ENCODE measurements around the gene ADD1. TPM values are rescaled to one million over a fixed set of nuclear protein-coding genes. Genes with fewer than 3 reads are reported as not detected.
A peak's percentile ranks its signal among the peaks of the same experiment; 100 is the strongest.

ADD1 gene
- total RNA-seq, 1 experiment from 2014 or later, result 181 TPM

DNA sequence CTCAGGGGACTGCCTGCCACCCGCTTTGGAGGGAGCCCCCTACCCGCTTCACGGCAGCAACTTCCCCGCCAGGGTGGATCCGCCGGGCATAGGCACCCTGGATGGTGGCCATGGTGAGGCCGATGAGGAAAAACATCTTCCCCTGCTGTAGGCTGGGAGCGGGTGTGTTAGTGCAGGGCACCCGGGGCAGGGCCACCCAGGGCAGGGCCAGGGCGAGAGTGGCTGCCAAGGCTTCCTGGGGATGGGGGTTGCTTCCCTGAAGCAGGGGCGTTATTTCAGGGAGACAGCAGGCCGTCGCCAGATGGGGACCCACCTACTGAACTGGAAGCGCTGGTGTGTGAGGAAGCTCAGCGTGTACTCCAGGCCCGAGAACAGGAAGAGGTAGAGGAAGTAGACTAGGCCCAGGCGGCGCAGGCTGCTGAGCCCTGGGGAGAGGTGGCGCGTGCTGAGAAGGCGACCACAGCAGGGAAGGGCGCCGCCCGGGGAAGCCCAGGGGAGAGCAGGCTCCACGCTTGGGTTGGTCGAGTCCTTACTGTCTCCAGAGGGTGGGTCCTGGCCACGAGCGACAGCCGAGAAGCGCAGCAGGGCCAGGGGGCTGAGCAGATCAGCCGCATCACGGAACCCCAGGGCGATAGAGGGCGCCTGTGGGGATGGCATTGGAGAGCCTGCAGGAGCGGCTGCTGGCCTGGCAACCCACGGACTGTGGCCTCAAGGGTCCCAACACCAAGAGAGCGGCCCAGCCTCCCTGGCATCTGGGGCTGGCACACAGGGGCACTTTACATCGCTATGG lies 88.1 kb downstream of the ADD1 start:
- CTCF ChIA-PET, result no interaction called here

DNA sequence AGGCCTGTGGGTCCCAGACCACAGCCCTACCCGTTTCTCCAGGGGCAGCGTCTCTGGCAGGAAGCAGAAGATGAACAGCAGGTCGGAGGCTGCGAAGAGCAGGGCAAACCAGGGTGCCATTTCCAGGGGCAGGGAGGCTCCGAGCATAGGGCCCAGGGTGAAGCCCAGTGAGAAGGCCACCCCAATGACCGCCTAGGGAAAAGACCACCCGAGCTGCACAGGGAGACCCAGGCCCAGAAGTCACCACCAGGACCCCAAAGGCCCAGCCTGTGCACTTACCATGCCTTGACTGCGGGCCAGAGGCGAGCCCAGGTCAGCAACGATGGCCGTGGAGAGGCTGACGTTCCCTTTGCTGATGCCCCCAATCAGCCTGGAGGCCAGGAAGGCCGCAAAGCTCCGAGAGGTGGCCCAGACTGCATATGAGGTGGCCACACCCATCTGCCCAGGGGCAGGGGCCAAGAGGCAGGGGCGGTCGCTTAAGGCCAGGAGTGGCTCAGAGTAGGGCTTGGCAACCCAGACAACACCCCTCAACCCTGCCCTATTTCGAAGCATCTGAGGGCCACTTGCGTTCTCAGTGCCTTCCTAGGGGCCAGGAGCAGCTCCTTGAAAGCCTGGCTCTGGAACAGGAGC lies 88.8 kb downstream of the ADD1 start:
- Histone ChIP-seq H3K4me1 (replicated peaks; ENCODE audit: insufficient read depth) (peaks cover 19% of the 10 kb centered on the region), H3K4me3 (no peak overlapping the region), H3K27ac (no peak overlapping the region), H3K27me3 (ENCODE audit: insufficient read depth, low read depth) (no peaks in the 10 kb centered on the region), H3K4me2 (no peak overlapping the region), H3K9me2 (ENCODE audit: insufficient read depth) (no peaks in the 10 kb centered on the region), H2AFZ (no peak overlapping the region), H3K36me3 (ENCODE audit: low read depth) (no peaks in the 10 kb centered on the region), H3K79me2 (ENCODE audit: low read depth) (peaks cover 12% of the 10 kb centered on the region), H4K20me1 (ENCODE audit: insufficient read depth) (peaks cover 10% of the 10 kb centered on the region), H3K9me3 (ENCODE audit: insufficient read depth, low read depth) (no peaks in the 10 kb centered on the region), H3F3A (ENCODE audit: insufficient read depth, low read depth) (peaks cover 30% of the 10 kb centered on the region)
- BruUV-seq (replicated peaks), result no TSS peak
- TF ChIP-seq, protein P1, sequence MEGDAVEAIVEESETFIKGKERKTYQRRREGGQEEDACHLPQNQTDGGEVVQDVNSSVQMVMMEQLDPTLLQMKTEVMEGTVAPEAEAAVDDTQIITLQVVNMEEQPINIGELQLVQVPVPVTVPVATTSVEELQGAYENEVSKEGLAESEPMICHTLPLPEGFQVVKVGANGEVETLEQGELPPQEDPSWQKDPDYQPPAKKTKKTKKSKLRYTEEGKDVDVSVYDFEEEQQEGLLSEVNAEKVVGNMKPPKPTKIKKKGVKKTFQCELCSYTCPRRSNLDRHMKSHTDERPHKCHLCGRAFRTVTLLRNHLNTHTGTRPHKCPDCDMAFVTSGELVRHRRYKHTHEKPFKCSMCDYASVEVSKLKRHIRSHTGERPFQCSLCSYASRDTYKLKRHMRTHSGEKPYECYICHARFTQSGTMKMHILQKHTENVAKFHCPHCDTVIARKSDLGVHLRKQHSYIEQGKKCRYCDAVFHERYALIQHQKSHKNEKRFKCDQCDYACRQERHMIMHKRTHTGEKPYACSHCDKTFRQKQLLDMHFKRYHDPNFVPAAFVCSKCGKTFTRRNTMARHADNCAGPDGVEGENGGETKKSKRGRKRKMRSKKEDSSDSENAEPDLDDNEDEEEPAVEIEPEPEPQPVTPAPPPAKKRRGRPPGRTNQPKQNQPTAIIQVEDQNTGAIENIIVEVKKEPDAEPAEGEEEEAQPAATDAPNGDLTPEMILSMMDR (conservative IDR thresholded peaks at IDR 0.05), result no peak
- no peak for TF ChIP-seq EZH2 (IDR thresholded peaks at IDR 0.05; ENCODE audit: low read depth)
- ChIA-PET POLR2A (ENCODE audit: unreplicated experiment) (no interaction called here), CTCF (no interaction called here)
- no peak for DNase-seq
- intact Hi-C loops (cut with micrococcal nuclease; ENCODE audit: unreplicated experiment), result no loop called here

More for the DNA sequence above, 88.1 kb downstream of the ADD1 start:
- Histone ChIP-seq H3K27ac (no peak overlapping the region), H3K4me1 (replicated peaks; ENCODE audit: insufficient read depth) (peaks cover 12% of the 10 kb centered on the region), H4K20me1 (ENCODE audit: insufficient read depth) (peaks cover 5% of the 10 kb centered on the region), H3K36me3 (ENCODE audit: low read depth) (no peaks in the 10 kb centered on the region), H2AFZ (no peak overlapping the region), H3K4me3 (no peak overlapping the region), H3K27me3 (ENCODE audit: insufficient read depth, low read depth) (no peaks in the 10 kb centered on the region), H3K79me2 (ENCODE audit: low read depth) (peaks cover 12% of the 10 kb centered on the region), H3F3A (ENCODE audit: insufficient read depth, low read depth) (peaks cover 23% of the 10 kb centered on the region), H3K9me3 (ENCODE audit: insufficient read depth, low read depth) (no peaks in the 10 kb centered on the region), H3K4me2 (no peak overlapping the region), H3K9me2 (ENCODE audit: insufficient read depth) (no peaks in the 10 kb centered on the region)
- no peak for DNase-seq
- intact Hi-C loops (cut with micrococcal nuclease; ENCODE audit: unreplicated experiment), result no loop called here
- no TSS peak for BruUV-seq (replicated peaks)
- POLR2A ChIA-PET (ENCODE audit: unreplicated experiment), result no interaction called here
- TF ChIP-seq, protein P1 (conservative IDR thresholded peaks at IDR 0.05), result no peak
- no peak for TF ChIP-seq EZH2 (IDR thresholded peaks at IDR 0.05; ENCODE audit: low read depth)

DNA sequence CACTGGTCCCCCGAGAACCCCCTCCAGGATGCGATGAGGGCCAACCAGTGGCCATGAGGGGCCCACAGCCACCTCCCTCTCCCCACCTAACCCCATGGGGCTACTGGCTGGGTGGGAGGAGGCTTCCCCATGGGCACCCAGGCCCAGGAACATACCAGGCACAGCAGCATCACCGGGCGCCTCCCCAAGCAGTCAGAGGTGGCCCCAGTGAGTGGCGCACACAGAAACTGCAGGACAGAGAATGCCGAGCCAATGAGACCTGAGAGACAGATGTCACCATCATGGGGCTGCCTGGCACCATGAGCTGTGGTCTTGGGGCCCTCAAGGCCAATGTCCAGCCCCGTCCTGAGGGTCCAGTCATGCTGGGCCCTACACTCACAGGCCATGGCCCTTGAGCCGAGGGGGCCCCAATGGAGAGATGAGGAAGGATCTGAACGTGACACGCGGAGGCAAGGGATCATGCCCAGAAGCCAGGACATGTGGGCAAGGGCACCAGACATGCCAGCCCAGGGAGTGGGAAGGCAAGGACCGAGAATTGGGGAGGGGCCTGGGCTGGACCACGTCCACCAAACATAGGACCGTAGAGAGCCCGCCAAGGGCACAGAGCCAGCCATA lies 89.4 kb downstream of the ADD1 start:
- ChIA-PET POLR2A (ENCODE audit: unreplicated experiment) (no interaction called here), CTCF (no interaction called here)
- Histone ChIP-seq H3K4me2 (no peak overlapping the region), H3K27me3 (ENCODE audit: insufficient read depth, low read depth) (no peaks in the 10 kb centered on the region), H3K79me2 (ENCODE audit: low read depth) (peaks cover 12% of the 10 kb centered on the region), H3K27ac (no peak overlapping the region), H3K4me1 (replicated peaks; ENCODE audit: insufficient read depth) (peaks cover 25% of the 10 kb centered on the region), H2AFZ (no peak overlapping the region), H3K9me2 (ENCODE audit: insufficient read depth) (no peaks in the 10 kb centered on the region), H3K36me3 (ENCODE audit: low read depth) (no peaks in the 10 kb centered on the region), H4K20me1 (ENCODE audit: insufficient read depth) (peaks cover 13% of the 10 kb centered on the region), H3F3A (ENCODE audit: insufficient read depth, low read depth) (peaks cover 37% of the 10 kb centered on the region), H3K4me3 (no peak overlapping the region), H3K9me3 (ENCODE audit: insufficient read depth, low read depth) (no peaks in the 10 kb centered on the region)
- TSS peak; percentile 6 for BruUV-seq (replicated peaks)
- TF ChIP-seq, protein P1 (conservative IDR thresholded peaks at IDR 0.05), result no peak
- intact Hi-C loops (cut with micrococcal nuclease; ENCODE audit: unreplicated experiment), result no loop called here
- DNase-seq, result no peak
